Stimulated activated CD4-positive, alpha-beta T cell treated with anti-CD3 and anti-CD28 coated beads, Interleukin-1b, Interleukin-23, amount 100 ng/mL, for 1 hour (primary cell): ENCODE measurements around the gene GNB1.

Experiments used
- DNase-seq, 2 donors: peaks; one replicate each; pipeline ENCODE4 v3.0.0-alpha.2; 2020; ENCODE audit warnings: low read depth in 2 of 2

GNB1 gene

DNA sequence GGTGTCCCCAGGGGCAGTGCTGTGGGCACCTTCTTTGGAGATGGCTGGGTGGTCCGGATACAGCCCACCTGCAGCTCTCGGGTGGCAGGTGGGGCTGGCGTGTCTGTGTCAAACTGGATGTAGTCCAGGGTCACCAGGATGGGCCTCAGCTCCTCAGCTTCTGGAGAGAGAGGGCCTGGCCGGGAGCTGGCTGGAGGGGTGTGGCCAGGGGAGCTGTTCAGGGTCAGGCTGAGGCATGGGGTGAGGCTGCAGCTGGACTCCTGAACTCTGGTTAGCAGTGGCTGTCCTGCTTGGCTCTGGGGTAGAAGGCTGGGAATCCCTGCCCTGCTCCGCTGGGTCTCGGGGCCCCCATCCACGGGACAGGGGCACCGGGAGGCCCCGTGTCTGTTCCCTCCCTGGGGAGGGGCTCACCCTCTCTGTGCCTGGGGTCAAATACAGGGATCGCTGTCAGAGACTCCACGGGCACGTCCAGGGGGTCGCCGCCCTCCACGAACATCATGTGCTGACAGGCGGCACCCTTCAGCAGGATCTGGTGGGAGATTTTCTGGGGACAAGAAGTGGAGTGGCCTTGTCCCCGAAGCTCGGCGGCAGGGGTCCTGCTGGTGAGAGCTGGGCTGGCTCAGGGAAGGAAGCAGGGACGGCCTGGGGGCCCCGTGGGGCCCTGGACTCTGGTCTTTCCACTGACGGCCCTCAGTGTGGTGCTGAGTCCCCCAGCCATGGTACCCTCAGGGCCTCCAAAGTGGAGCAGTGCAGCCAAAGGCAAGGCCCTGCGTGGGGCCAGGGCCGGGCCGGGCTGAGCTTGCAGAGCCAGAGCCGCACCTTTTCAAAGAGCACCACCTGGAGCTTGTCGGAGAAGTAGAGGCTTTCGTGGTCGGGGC, 32.3 kb upstream of the GNB1 start:
- DNase-seq: no peak

- DNase-seq: no peak
Observed at GRCh38 chr1:1922702-1922955, 31.7 kb upstream of the GNB1 start.

GRCh38 chr1:1921901-1922701, 31.2 kb upstream of the GNB1 start:
- no peak for DNase-seq

GRCh38 chr1:1921459-1921862, 30.6 kb upstream of the GNB1 start:
- no peak for DNase-seq

DNA sequence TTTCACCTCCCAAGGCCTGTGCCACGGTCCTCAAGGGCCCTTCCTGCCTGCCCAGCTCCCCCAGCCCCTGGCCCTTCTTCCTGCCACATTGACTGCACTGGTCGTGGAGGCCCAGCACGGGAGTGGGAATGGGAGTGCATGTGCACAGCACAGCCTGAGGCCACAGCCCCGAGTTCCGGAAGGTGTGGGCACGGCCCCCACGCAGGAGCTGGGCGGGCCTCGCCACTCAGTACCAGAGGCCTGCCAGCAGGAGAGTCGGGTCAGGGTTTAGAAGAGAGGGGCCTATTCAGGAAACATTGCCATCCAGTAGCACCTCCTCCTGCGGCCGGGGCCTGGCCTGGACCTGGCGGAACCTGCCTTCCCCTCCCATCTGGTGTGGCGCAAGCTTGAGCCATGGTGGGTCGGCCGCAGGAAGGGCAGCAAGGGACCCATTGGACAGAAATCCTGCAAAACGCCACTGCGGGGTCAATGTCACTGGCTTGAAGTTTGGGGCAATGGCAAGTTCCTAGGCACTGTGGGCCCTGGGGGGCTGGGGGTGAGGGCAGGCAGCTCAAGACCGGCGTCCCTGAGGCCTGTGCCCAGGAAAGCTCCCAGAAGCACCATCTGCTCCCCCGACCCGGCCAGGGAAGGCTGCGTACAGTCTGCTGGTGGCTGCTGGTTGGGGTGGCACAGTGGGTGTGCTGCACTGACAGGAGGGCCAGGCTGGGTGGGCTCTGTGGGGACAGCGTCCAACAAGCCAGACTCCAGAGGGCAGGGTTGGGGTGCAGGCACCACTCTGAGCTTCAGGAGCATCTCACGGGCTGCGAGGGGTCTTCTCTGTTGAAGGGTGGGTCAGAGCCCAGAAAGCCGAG, 29.9 kb upstream of the GNB1 start:
- DNase-seq: no peak

DNA sequence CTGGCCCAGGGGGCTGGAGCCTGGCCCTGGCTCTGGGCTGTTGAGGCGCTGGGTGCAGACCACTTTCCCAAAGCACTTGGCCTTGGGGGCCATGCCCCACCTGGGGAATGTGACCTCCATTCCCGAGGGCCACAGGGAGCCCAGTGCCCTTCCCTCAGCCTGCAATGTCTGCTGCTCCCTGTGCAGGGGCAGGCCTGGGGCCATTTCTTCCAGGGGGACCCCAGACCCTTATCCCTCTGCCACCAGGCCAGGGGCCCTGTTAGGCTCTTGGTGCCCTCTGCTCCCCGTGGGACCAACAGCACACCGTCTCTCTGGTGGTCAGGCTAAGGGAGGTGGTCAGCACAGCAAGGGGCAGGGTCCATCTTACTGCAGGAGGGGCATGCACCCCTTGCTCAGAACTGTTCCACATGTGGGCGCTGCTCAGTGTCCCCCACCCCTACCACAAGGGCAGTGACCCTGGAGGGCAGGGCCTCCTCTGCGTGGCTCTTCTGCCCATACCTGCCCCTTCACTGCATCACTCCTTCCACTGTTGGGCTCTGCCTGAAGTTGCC, 29.2 kb upstream of the GNB1 start:
- DNase-seq: no peak

- DNase-seq: peak; percentile 97 to 100
Observed at GRCh38 chr1:1919304-1920056, 28.6 kb upstream of the GNB1 start.

- DNase-seq: peak in 1 of 2 donors; percentile 17
Observed at GRCh38 chr1:1918901-1919303, 28.0 kb upstream of the GNB1 start, which contains the start of gene TMEM52. Gene TMEM52, minus strand, starts transcription at chr1:1919279. Its CDS starts 14 bp downstream, at chr1:1919265.

GRCh38 chr1:1917995-1918900, 27.4 kb upstream of the GNB1 start:
- no peak for DNase-seq

- DNase-seq: no peak
Observed at GRCh38 chr1:1917304-1917976, 26.6 kb upstream of the GNB1 start.

GRCh38 chr1:1916851-1917251, 26.0 kb upstream of the GNB1 start:
- DNase-seq: no peak

DNA sequence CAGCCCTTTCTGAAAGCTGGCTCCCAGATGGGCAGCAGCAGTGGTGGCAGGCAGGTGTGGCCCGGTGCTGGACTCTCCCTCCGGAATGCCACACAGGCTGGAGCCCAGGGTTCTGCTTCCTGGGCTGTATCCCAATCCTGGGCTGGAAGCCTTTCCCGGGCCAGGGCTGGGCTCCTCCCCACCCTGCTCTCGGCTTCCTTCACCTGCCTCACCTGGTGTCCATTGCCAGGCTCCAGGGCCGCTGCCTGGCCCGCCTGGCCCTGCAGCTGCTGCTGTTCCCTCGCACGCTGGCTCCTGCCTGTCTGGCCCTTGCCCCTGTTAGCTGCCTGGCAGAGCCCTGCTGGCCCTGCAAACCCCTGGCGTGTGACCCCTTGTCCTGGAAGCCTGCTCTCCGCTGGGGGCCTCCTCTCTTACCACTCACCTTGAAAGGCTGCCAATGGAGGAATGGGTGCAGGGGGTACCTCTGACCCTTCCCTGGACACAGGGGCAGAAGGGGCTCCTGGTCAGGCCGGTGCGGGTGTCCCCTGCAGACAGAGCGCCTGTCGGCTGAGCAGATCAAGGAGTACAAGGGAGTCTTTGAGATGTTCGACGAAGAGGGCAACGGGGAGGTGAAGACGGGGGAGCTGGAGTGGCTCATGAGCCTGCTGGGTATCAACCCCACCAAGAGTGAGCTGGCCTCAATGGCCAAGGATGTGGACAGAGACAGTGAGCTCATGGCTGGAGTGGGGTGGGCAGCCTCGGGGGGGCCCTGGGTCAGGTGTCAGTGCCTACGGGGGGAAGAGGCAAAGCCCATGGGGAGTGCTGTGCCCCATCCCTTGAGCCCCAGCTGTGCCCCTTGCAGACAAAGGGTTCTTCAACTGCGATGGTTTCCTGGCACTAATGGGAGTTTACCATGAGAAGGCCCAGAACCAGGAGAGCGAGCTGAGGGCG, 25.3 kb upstream of the GNB1 start:
- no peak for DNase-seq

DNA sequence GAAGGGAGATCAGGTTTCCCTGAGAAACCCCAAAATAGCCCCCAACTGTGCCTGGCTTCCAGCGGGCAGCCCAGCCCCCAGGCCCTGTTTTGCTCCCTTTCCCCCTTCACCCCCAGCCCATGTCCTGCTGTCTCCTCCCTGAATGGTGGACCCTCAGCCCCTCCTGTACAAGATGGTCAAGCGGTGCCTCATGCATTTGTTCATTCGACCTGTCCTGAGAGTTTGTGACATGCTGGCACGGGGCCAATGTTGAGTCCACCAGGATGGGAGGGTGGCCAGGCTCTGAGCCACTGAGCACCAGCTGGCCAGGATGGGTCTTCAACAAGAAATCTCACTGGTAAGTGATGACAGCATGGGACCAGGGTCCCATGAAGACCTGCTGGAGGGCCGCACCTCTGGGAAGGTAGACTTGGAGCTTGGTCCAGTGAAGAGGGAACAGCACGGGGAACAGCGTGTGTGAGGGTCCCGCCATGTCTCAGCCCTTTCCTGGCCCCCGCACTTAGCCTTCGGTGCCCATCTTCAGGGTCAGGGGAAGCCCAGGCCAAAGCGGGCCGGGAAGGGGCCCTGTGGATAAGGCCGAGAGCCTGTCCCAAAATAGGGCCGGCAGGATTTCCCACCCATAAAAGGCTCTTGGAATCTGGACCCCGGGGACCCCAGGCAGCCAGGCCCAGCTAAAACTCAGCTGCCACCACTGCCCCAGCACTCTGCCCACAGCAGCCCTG, 24.2 kb upstream of the GNB1 start, which contains the start of gene CALML6:
CALML6 (plus strand) TSS at position 290 of the 722 bp plus-strand sequence; CDS start at position 311, 21 bp downstream.
- DNase-seq: no peak

- DNase-seq: no peak
Observed at GRCh38 chr1:1914101-1914970, 23.4 kb upstream of the GNB1 start.

DNA sequence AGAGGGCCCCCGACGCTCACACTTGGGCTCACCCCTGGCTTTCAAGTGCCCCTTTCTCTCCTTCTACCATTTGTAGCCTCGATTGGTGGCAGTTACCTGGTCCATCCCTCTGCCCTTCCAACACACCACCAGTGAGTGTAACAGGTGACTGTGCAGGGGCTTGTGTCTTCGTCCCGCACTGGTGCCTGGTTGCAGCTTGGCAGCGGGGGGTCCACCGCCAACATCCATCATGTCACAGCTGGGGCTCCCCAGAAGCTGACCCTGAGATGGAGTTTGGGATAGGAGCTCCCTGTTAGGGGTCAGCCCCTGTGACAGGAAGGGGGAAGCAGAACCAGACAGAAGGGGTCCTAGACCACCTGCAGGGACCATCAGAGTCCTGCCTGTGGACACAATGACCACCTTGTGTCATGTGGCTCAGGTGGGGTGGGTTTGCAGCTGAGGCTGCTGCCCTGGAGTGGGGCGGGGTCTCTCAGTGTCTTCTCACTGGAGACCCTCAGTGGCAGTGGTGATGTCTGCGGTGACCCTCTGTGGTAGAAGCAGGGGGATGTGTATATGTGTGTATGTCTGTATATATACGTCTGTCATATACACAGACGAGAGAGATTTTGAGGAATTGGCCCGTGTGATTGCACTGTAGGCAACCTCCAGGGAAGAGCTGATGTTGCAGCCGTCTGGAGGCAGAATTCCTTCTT, 20.6 kb upstream of the GNB1 start:
- no peak for DNase-seq
